Stimulated activated CD4-positive, alpha-beta T cell treated with anti-CD3 and anti-CD28 coated beads, Interleukin-1b, Interleukin-23, amount 100 ng/mL, for 24 hours (primary cell): ENCODE results near the gene YIF1A.

ENCODE experiments used
- DNase-seq, 4 experiments: peaks; one replicate each; pipeline ENCODE4 v3.0.0-alpha.2; 2020; ENCODE audit warnings: low read depth in 4 of 4, low spot score in 1 of 4

The YIF1A gene

GRCh38 chr11:66247801-66248200 lies 41.1 kb downstream of the YIF1A start:
- DNase-seq = no peak

- no peak for DNase-seq
Observed at GRCh38 chr11:66247295-66247694, 41.6 kb downstream of the YIF1A start.

- no peak for DNase-seq
Observed at GRCh38 chr11:66243782-66244535, 45.0 kb downstream of the YIF1A start.

DNA sequence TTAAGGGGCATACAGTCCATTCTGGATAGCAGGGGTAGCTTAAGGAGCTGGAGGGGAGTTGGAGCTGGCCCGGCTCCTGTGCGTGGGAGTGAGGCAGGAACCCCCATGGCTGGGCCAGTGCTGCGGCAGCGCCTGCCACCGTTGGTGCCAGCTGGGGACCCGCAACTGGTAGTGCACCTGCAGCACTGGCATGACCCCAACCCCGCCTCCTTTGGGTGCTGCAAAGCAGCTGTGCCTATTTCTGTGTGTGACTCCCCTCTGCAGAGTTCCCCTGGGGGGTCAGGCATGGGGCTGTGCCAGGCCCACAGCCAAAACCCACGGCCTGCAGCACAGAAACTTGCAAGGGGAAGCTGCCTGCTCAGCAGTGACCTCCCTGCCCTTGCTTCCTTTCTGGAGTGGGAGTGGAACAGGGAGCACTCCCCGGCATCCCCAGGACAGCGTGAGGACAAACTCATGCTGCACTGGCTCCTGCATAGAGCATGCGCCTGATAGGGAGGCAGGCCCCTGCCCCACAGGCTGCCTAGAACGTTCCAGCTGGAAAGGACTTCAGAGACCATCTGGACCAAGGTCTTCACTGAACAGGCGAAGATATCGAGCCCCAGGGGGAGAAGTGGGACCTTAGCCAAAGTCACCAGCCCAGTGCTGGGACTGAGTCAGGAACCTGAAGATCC lies 46.7 kb downstream of the YIF1A start:
- DNase-seq = no peak

DNA sequence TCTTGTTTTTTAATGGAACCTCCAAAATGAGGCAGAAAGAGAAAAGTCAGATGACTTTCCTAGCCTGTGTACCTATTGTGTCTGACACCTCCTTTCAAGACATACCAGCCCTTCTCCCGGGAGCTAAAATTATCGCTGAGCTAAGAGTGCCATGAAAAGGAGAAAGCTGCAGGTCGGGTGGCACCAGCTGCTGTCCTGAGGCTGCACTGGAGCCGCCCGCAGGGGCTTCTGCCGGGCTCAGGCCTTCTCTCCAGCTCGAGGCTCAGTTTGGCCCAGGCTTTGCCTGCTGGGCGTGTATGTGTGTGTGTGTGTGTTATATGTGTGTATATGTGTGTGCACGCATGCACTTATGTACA lies 48.2 kb downstream of the YIF1A start:
- DNase-seq = no peak

DNA sequence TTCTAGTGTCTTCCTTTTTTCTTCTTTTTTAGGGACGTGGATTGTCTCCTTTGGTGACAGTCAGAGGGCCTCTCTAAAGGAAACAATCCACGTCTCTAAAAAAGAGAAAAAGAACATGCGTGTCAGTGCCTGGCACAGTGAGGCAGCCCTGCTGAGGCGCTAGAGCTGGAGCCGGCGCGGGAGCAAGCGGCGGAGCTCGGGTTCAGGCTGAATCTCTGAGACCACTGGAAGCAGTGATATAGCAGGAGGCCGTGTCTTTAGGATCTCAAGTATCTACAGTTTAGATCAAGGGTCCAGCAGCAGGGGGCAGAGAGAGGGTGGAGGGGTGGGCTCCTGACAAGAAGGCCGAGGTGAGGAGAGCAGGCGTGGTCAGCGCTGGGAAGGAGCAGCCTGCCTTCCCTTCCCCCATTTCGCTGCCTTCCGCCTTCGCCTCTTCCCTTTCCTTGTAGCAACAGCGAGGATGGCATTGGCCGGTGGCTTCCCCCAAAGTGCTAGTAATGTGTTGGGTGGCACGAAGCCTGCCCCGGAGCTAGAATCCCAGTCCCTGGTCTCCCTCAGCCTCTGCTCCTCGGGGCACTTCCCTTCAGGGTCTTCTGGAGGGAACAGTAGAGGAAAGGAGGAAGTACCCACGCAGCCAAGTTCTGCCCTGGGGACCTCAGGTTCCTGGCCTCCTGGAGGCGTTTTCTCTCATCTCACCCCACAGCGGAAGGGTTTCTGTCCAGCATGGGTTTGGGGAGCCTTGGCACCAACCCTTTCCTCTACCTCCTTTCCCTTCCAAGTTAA lies 48.8 kb downstream of the YIF1A start:
- no peak for DNase-seq

DNA sequence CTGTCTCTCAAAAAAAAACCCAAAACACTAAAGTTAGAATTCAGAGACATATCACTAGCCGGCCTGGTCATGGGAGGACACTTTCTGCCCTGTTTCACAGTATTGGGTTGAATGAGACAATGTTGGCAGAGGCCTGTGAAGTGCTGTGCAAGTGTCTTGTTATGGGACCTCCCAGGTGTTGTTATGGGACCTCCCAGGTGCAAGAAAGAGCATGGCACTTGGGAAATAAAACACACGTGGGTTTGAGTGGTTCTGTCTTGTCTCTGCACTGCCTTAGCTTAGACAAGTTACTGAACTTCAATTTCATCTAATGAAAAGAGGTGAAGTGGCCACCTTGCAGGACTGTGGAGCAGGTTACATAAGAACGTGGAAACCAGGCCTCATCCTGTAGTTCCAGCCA lies 49.4 kb downstream of the YIF1A start:
- no peak for DNase-seq

DNA sequence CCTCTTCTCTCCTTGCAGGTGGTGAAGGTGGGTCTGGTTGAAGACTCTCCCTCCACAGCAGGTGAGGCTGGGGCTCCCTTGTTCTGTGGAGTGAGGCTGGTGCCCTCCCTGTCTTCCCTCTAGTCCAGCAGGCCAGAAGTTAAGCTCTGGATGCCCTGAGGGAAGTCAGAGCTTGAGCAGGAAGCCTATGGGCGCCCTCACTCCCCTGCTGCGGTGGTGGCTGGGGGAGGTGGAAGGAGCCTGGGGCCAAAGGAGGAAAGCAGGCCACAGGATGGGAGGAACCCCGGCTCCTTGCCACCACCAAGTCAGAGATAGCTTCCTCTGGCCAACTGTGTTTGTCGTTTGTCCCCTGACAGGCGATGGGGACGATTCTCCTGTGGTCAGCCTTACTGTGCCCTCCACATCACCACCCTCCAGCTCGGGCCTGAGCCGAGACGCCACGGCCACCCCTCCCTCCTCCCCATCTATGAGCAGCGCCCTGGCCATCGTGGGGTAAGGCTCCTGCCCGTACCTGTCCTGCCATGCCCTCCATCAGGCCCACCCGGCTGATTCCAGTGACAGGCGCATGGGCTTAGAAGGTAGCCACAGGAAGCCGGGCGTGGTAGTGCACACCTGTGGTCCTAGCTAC lies 50.0 kb downstream of the YIF1A start:
- DNase-seq = no peak

DNA sequence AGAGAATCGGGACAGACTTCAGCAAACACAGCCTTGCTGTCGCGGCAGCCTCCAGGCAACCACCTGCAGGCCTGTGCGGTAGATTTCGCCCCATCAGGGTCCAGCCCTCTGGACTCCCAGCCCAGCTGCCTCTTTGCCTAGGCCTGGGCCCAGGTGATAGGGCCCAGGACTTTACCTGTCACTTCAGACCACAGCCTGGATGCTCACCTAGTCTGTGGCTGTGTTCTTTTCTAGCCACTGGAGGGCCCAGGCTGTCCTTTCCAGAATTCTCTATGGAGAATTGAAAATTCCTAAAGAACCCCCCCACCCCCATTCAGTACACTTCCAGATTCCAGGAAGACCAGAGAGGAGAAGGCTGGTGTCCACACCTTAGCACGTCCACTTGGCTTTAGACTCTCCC lies 51.1 kb downstream of the YIF1A start:
- no peak for DNase-seq

DNA sequence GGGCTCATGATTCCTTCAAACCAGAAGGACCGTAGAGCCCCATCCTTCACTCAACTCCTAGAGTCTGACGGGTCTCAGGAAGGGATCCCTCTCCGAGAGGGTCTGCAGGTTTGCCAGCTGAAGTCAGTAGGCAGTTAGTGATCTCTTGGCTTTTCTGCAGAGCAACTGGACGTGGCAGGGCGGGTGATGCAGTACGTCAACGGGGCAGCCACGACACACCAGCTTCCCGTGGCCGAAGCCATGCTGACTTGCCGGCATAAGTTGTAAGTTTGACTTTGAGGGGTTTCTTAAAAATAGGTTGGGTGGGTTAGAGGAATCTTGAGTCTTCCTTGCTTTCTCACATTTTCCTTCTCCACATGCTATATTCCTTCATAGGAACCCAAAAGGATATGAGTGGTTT lies 53.8 kb downstream of the YIF1A start:
- DNase-seq = no peak
